HepG2 (cell line): ENCODE results near the gene GRM8. TPM values are rescaled to one million over a fixed set of nuclear protein-coding genes. Genes with fewer than 3 reads are reported as not detected.

Experiments
- ATAC-seq: fragments of 200-7000 bp; cut with Tn5 transposase; 3 replicates; pipeline ENCODE4 v1.9.1; 2020; ENCODE audit warnings: mild to moderate bottlenecking, moderate library complexity
- BruUV-seq: library from RNA; stranded (reverse); fragments of 400-500 nt; replicated peaks from 2 replicates; lab custom pipeline; 2021; lab: Mats Ljungman, UMichigan
- CTCF ChIA-PET: fragments of 300-600 bp; formaldehyde crosslinking; extraction: SDS; loops from one replicate; lab custom pipeline; 2021; ENCODE audit warnings: low total read pairs, inconsistent platforms, low intra/inter-chr PET ratio; lab: Yijun Ruan, JAX
- POLR2A ChIA-PET: fragments of 350-600 bp; sonication (Branson Sonifier 250); formaldehyde crosslinking; loops from one replicate; lab custom pipeline; 2020; ENCODE audit warnings: antibody characterized with exemption, inconsistent platforms; lab: Yijun Ruan, JAX
- DNase-seq: peaks from one replicate; pipeline ENCODE4 v3.0.0-alpha.2; 2015; ENCODE audit warnings: low spot score
- FAIRE-seq: peaks from 3 replicates; lab custom pipeline; 2011; peaks lifted over from hg19 to GRCh38; lab: Jason Lieb, UNC
- H2AFZ ChIP-seq: one replicate; pipeline ENCODE4 v1.6.1; 2011; ENCODE audit warnings: low read length, inconsistent platforms
- H3K27ac ChIP-seq: fragments of 300-600 bp; 3 replicates; pipeline ENCODE4 v1.8.0; 2011; ENCODE audit warnings: mixed run types, mild to moderate bottlenecking, mixed read lengths, low read length, inconsistent platforms; ENCODE audit not compliant: insufficient read depth; ENCODE audit errors: extremely low read length
- H3K27me3 ChIP-seq, 2 experiments: fragments of 200-600 bp in 1 of 2; 2 replicates in 1 of 2; 3 replicates in 1 of 2; pipeline versions ENCODE4 v1.6.0 to v1.8.0; 2011; ENCODE audit warnings: low read length in 2 of 2, mild to moderate bottlenecking in 2 of 2, moderate library complexity in 2 of 2, inconsistent platforms in 1 of 2; ENCODE audit not compliant: insufficient read depth in 2 of 2, control insufficient read depth in 1 of 2
- H3K36me3 ChIP-seq, 2 experiments: fragments of 200-600 bp in 1 of 2; replicated peaks in 1 of 2; 2 replicates in 1 of 2; 3 replicates in 1 of 2; pipeline versions ENCODE4 v1.5.1 to v1.8.0; 2011; ENCODE audit warnings: low read length in 2 of 2, inconsistent platforms in 1 of 2; ENCODE audit not compliant: insufficient read depth in 2 of 2, control insufficient read depth in 1 of 2
- H3K4me1 ChIP-seq: 2 replicates; pipeline ENCODE4 v1.5.1; 2012; ENCODE audit warnings: low read length, inconsistent platforms; ENCODE audit not compliant: insufficient read depth
- H3K4me2 ChIP-seq: 2 replicates; pipeline ENCODE4 v1.6.0; 2011; ENCODE audit warnings: low read depth, low read length, inconsistent platforms
- H3K4me3 ChIP-seq, 3 experiments: fragments of 200-600 bp in 1 of 3; sonication (generic), shearing (Covaris generic) in 1 of 3; replicated peaks in 1 of 3; 2 replicates each; pipeline ENCODE4 v1.5.1; 2011 to 2016; ENCODE audit warnings: low read length in 3 of 3, inconsistent platforms in 2 of 3, low read depth in 2 of 3, mild to moderate bottlenecking in 2 of 3, control low read depth in 1 of 3, mixed read lengths in 1 of 3; ENCODE audit not compliant: insufficient read depth in 1 of 3
- H3K79me2 ChIP-seq: one replicate; pipeline ENCODE4 v1.6.1; 2011; ENCODE audit warnings: low read length, inconsistent platforms; ENCODE audit not compliant: insufficient read depth
- H3K9ac ChIP-seq: 2 replicates; pipeline ENCODE4 v1.6.0; 2011; ENCODE audit warnings: mild to moderate bottlenecking, low read depth, low read length, inconsistent platforms; ENCODE audit not compliant: insufficient read depth
- H3K9me3 ChIP-seq: 2 replicates; pipeline ENCODE4 v1.5.1; 2012; ENCODE audit warnings: mild to moderate bottlenecking, low read length
- H4K20me1 ChIP-seq: 2 replicates; pipeline ENCODE4 v1.6.0; 2011; ENCODE audit warnings: inconsistent platforms, mild to moderate bottlenecking, low read length, moderate library complexity; ENCODE audit not compliant: insufficient read depth
- AHR ChIP-seq: IDR thresholded peaks from 2 replicates; pipeline ENCODE4 v1.6.1; 2018; ENCODE audit warnings: missing genetic modification reagents, missing compliant biosample characterization
- MBNL3 ChIP-seq: fragments of 250-450 bp; sonication (Bioruptor Pico); conservative IDR thresholded peaks from 2 replicates; pipeline ENCODE4 v1.8.0; 2022; ENCODE audit warnings: mild to moderate bottlenecking, inconsistent platforms
- RCOR2 ChIP-seq: IDR thresholded peaks from 2 replicates; pipeline ENCODE4 v1.6.1; 2016; ENCODE audit warnings: missing biosample characterization, missing genetic modification reagents
- RXRA ChIP-seq: sonication (generic); formaldehyde crosslinking; IDR thresholded peaks from 2 replicates; pipeline ENCODE4 v1.5.1; 2020; ENCODE audit warnings: missing genetic modification reagents
- SETDB1 ChIP-seq: sonication (generic); formaldehyde crosslinking; IDR thresholded peaks from 2 replicates; pipeline ENCODE4 v1.5.1; 2020; ENCODE audit warnings: missing genetic modification reagents, mild to moderate bottlenecking, borderline replicate concordance
- ZBTB7B ChIP-seq: sonication (generic); formaldehyde crosslinking; IDR thresholded peaks from 2 replicates; pipeline ENCODE4 v1.4.0; 2020; ENCODE audit warnings: missing genetic modification reagents
- ZFP37 ChIP-seq: sonication (generic); formaldehyde crosslinking; IDR thresholded peaks from 2 replicates; pipeline ENCODE4 v1.4.0; 2020; ENCODE audit warnings: missing genetic modification reagents, borderline replicate concordance
- ZNF460 ChIP-seq: sonication (generic); formaldehyde crosslinking; IDR thresholded peaks from 2 replicates; pipeline ENCODE4 v1.5.1; 2020; ENCODE audit warnings: missing genetic modification reagents, mild to moderate bottlenecking, borderline replicate concordance
- ZNF558 ChIP-seq: sonication (generic); formaldehyde crosslinking; IDR thresholded peaks from 2 replicates; pipeline ENCODE4 v1.9.0; 2022; ENCODE audit warnings: mild to moderate bottlenecking, missing genetic modification reagents, borderline replicate concordance
- ZNF598 ChIP-seq: sonication (generic); formaldehyde crosslinking; IDR thresholded peaks from 2 replicates; pipeline ENCODE4 v1.5.1; 2020; ENCODE audit warnings: mild to moderate bottlenecking, missing genetic modification reagents, borderline replicate concordance
- ZSCAN9 ChIP-seq: IDR thresholded peaks from 2 replicates; pipeline ENCODE4 v1.6.1; 2016; ENCODE audit warnings: borderline replicate concordance
- WGBS: methylation state at CpG from one replicate; pipeline ENCODE4 v1.1.6; 2017; ENCODE audit warnings: low lambda C conversion rate; 5-methylcytosine and 5-hydroxymethylcytosine counted together
- in situ Hi-C: cut with HindIII; loops from 2 replicates; pipeline ENCODE4 v1.10.0; 2017; ENCODE audit warnings: low pct_unique_long_range_greater_than_20kb; ENCODE audit not compliant: extremely low pct_ligation_motif_present
- intact Hi-C: fragments of 100-400 bp; cut with micrococcal nuclease; formaldehyde crosslinking; loops from one replicate; pipeline ENCODE4 v1.10.0; 2022; ENCODE audit not compliant: unreplicated experiment
- polyA plus RNA-seq, 8 experiments: library from polyadenylated mRNA; depleted of rRNA in 3 of 8; stranded (reverse) in 7 of 8; unstranded in 1 of 8; fragments of >200 nt; fragmentation: Illumina TruSeq in 4 of 8; extraction: Trizol in 4 of 8; gene quantifications; 2 replicates each; pipeline versions ENCODE4 v1.2.1 to v1.2.3, GENCODE V29; 2011 to 2016; ENCODE audit warnings: low read depth in 4 of 8, missing spikeins in 1 of 8, mixed read lengths in 1 of 8; ENCODE audit not compliant: insufficient read depth in 1 of 8
- total RNA-seq, 5 experiments: library from RNA; depleted of rRNA; stranded (reverse); fragments of >200 nt; fragmentation: Illumina TruSeq; extraction: Trizol; gene quantifications; 2 replicates each; pipeline ENCODE4 v1.2.3, GENCODE V29; 2016; ENCODE audit warnings: low read depth in 1 of 5
- TF ChIP-seq, protein P1 (sequence below): sonication (generic); formaldehyde crosslinking; IDR thresholded peaks from 2 replicates; pipeline ENCODE4 v1.4.0; 2020; ENCODE audit warnings: missing genetic modification reagents, borderline replicate concordance
- TF ChIP-seq, protein P2 (sequence below): sonication (generic); formaldehyde crosslinking; IDR thresholded peaks from 2 replicates; pipeline ENCODE4 v1.8.1; 2023; ENCODE audit warnings: mild to moderate bottlenecking, missing genetic modification reagents

Gene GRM8
- total and polyA plus RNA-seq, 2 of the 13 experiments (the other 11 are each of a cell fraction or from before 2014, with no cell fraction given), result not detected

DNA sequence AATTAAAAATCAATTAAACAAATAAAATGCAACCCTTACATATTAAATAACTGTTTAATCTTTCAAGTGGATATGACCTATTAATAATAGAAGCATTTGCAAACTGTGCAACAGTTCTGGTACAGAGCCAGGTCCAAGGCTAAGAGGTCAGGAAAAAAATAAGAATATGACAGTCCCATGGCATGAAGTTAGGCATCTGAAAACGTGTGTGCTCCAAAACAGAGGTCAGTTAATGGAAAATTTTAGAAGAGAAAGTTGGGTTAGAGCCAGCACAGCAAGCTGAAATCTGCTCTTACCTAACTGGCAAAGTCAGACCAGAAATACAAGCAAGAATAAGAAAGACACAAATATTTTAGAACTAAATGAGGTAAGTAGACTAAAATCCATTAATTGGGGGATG lies 757.7 kb downstream of the GRM8 start:
- H3K4me1 ChIP-seq, result no peaks in the 10 kb centered on the region
- TF ChIP-seq AHR (CRISPR knock-in tag), result no peak
- TF ChIP-seq ZNF558, result no peak
- no peak for TF ChIP-seq SETDB1 (CRISPR knock-in tag)
- no peak for TF ChIP-seq ZFP37
- no peak for FAIRE-seq
- no peaks in the 10 kb centered on the region for H3K36me3 ChIP-seq
- no peak overlapping the region for H3K27ac ChIP-seq
- no peaks in the 10 kb centered on the region for H3K79me2 ChIP-seq
- ChIA-PET POLR2A (no interaction called here), CTCF (no interaction called here)
- no peak overlapping the region for H3K4me3 ChIP-seq
- H4K20me1 ChIP-seq, result no peaks in the 10 kb centered on the region
- in situ Hi-C loops (no loop called here), intact Hi-C loops (no loop called here)
- H3K9me3 ChIP-seq, result peaks cover 94% of the 10 kb centered on the region
- H3K27me3 ChIP-seq, result no peaks in the 10 kb centered on the region
- no peak for ATAC-seq
- no peak overlapping the region for H2AFZ ChIP-seq
- no peak overlapping the region for H3K4me2 ChIP-seq
- no peak for DNase-seq
- 0% methylated on average over 1 of the region's 1 CpG for WGBS
- no peak overlapping the region for H3K9ac ChIP-seq
- BruUV-seq, result no TSS peak

DNA sequence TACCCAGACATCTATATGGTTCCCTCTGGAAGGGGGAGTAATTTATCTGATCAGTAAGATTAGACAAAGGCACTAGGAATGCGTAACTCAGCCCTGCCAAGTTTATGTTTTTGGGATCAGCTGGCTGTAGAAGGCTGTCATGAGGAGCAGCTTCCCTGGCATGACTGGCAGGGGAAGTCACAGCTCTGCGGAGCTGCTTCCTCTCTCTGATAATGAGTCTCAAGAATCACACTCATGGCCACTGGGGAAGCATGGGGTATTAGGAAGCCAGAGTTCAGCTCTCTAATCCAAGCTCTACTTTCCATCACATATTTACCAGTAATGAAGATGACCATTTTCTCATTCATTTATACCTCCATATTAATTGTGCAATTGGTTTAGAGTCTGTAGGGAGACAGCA lies 758.9 kb downstream of the GRM8 start:
- WGBS, result 25% methylated on average over 2 of the region's 2 CpGs
- H3K9ac ChIP-seq, result no peak overlapping the region
- intact Hi-C loops, result no loop called here
- peaks cover 97% of the 10 kb centered on the region for H3K9me3 ChIP-seq
- no peaks in the 10 kb centered on the region for H3K4me1 ChIP-seq
- ATAC-seq (no peak), FAIRE-seq (no peak), DNase-seq (no peak)
- no peak overlapping the region for H3K4me2 ChIP-seq
- H3K27me3 ChIP-seq, result no peaks in the 10 kb centered on the region
- BruUV-seq, result no TSS peak
- H3K4me3 ChIP-seq, result no peak overlapping the region
- H2AFZ ChIP-seq, result no peak overlapping the region
- in situ Hi-C loops, result no loop called here
- ChIA-PET POLR2A (no interaction called here), CTCF (no interaction called here)
- H4K20me1 ChIP-seq, result no peaks in the 10 kb centered on the region
- no peaks in the 10 kb centered on the region for H3K36me3 ChIP-seq
- H3K79me2 ChIP-seq, result no peaks in the 10 kb centered on the region
- no peak overlapping the region for H3K27ac ChIP-seq
- TF ChIP-seq, protein P1, sequence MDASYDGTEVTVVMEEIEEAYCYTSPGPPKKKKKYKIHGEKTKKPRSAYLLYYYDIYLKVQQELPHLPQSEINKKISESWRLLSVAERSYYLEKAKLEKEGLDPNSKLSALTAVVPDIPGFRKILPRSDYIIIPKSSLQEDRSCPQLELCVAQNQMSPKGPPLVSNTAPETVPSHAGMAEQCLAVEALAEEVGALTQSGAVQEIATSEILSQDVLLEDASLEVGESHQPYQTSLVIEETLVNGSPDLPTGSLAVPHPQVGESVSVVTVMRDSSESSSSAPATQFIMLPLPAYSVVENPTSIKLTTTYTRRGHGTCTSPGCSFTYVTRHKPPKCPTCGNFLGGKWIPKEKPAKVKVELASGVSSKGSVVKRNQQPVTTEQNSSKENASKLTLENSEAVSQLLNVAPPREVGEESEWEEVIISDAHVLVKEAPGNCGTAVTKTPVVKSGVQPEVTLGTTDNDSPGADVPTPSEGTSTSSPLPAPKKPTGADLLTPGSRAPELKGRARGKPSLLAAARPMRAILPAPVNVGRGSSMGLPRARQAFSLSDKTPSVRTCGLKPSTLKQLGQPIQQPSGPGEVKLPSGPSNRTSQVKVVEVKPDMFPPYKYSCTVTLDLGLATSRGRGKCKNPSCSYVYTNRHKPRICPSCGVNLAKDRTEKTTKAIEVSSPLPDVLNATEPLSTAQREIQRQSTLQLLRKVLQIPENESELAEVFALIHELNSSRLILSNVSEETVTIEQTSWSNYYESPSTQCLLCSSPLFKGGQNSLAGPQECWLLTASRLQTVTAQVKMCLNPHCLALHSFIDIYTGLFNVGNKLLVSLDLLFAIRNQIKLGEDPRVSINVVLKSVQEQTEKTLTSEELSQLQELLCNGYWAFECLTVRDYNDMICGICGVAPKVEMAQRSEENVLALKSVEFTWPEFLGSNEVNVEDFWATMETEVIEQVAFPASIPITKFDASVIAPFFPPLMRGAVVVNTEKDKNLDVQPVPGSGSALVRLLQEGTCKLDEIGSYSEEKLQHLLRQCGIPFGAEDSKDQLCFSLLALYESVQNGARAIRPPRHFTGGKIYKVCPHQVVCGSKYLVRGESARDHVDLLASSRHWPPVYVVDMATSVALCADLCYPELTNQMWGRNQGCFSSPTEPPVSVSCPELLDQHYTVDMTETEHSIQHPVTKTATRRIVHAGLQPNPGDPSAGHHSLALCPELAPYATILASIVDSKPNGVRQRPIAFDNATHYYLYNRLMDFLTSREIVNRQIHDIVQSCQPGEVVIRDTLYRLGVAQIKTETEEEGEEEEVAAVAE (CRISPR knock-in tag), result no peak
- TF ChIP-seq ZNF598 (CRISPR knock-in tag) (no peak), ZSCAN9 (no peak), ZNF460 (CRISPR knock-in tag) (no peak), RXRA (CRISPR knock-in tag) (no peak), ZBTB7B (CRISPR knock-in tag) (no peak), RCOR2 (no peak), MBNL3 (CRISPR knock-in tag) (no peak)
- TF ChIP-seq, protein P2, sequence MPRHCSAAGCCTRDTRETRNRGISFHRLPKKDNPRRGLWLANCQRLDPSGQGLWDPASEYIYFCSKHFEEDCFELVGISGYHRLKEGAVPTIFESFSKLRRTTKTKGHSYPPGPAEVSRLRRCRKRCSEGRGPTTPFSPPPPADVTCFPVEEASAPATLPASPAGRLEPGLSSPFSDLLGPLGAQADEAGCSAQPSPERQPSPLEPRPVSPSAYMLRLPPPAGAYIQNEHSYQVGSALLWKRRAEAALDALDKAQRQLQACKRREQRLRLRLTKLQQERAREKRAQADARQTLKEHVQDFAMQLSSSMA (CRISPR knock-in tag), result no peak
